PFSK-1 (cell line): ENCODE measurements around the gene EVI2A.

ENCODE experiments used
- FOXP2 ChIP-seq: optimal IDR thresholded peaks from 2 replicates; pipeline ENCODE3; 2011; ENCODE audit warnings: borderline replicate concordance, control low read depth, inconsistent platforms; ENCODE audit not compliant: insufficient read depth; ENCODE audit errors: extremely low read length, extremely low read depth
- POLR2AphosphoS5 ChIP-seq: IDR thresholded peaks from 2 replicates; pipeline ENCODE4 v1.6.1; 2012; ENCODE audit warnings: low read depth, mild to moderate bottlenecking, control low read depth, low read length, moderate library complexity
- REST ChIP-seq, 2 experiments: IDR thresholded peaks; 2 replicates each; pipeline versions ENCODE4 v1.6.1 to v1.8.0; 2011 to 2012; ENCODE audit warnings: low read depth in 2 of 2, low read length in 2 of 2, control low read depth in 1 of 2, inconsistent platforms in 1 of 2, mild to moderate bottlenecking in 1 of 2, moderate library complexity in 1 of 2; ENCODE audit not compliant: insufficient read depth in 1 of 2
- SIN3A ChIP-seq: IDR thresholded peaks from 2 replicates; pipeline ENCODE4 v1.6.1; 2012; ENCODE audit warnings: mild to moderate bottlenecking, low read length, moderate library complexity, borderline replicate concordance; ENCODE audit not compliant: insufficient read depth
- TAF1 ChIP-seq: IDR thresholded peaks from 2 replicates; pipeline ENCODE4 v1.6.1; 2012; ENCODE audit warnings: low read length, control low read depth, borderline replicate concordance; ENCODE audit not compliant: insufficient read depth

Gene EVI2A

GRCh38 chr17:31274252-31274651 is 47.2 kb downstream of the EVI2A start:
- no peak for TF ChIP-seq REST (IDR thresholded peaks at IDR 0.05; ENCODE audit: insufficient read depth in 1 of 2, low read depth in 2 of 2, low read length in 2 of 2)
- TF ChIP-seq SIN3A = no peak
- no peak for TF ChIP-seq FOXP2
- no peak for TF ChIP-seq POLR2AphosphoS5
- no peak for TF ChIP-seq TAF1

DNA sequence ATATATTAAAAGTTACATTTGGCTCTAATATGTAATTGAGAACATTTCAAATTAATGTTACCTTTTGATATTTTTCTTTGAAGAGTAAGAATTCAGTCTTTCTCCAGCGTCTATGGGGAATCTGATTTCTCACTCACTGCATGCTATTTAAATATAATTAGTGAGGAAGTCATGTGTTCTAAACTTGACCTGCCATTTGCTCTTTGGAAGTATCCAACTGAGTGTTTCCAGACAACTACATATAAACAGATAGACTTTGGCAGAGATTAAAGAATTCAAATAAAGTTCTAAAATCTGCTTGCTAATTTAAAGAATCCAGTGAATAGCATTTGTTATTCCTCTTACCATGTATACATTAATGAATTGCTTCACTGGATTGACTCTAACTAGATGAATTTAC is 47.9 kb downstream of the EVI2A start:
- TF ChIP-seq FOXP2 = no peak
- TF ChIP-seq REST (IDR thresholded peaks at IDR 0.05; ENCODE audit: insufficient read depth in 1 of 2, low read depth in 2 of 2, low read length in 2 of 2) = no peak
- no peak for TF ChIP-seq TAF1
- TF ChIP-seq SIN3A = no peak
- no peak for TF ChIP-seq POLR2AphosphoS5

DNA sequence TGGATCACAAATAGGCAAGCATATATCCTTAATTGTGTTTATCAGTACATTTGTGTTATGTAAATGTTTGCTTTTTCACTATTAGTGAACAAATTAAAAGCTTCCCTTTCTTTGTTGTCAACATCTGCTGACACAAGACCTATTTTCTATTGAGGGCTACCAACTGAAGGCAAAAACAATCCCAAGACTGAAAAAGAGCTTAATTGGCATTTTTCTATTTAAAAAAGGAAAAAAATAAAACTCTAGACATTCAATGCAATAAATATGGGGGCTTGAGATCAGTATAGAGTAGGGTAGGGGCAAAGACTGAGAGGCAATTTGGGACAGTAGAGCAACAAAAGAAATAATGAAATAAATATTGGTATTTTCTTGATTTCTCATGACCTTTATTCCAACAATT is 48.6 kb downstream of the EVI2A start:
- TF ChIP-seq TAF1 (no peak), POLR2AphosphoS5 (no peak), SIN3A (no peak), REST (IDR thresholded peaks at IDR 0.05; ENCODE audit: insufficient read depth in 1 of 2, low read depth in 2 of 2, low read length in 2 of 2) (no peak), FOXP2 (no peak)

GRCh38 chr17:31272236-31272635 is 49.2 kb downstream of the EVI2A start:
- TF ChIP-seq TAF1 = no peak
- TF ChIP-seq REST (IDR thresholded peaks at IDR 0.05; ENCODE audit: insufficient read depth in 1 of 2, low read depth in 2 of 2, low read length in 2 of 2) = no peak
- no peak for TF ChIP-seq POLR2AphosphoS5
- TF ChIP-seq SIN3A = no peak
- TF ChIP-seq FOXP2 = no peak

DNA sequence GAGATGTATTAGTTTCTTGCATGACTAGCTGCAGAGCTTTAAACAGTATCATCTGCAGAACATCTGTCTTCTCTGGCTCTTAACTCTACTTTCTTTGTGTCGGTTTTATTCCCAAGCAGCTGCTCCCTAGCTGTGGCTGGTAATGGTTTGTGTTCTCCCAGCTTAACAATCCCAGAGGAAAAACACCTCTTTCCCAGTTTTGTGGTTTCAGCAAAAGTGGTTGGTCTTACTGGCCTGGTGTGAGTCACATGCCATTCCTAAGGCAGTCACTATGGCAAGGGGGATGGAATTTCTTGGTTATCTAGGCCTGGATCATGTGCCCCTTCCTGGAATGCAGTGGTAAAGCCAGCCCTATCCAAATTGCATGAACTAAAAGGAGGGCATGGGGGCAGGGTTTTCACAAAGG is 51.8 kb downstream of the EVI2A start:
- no peak for TF ChIP-seq TAF1
- no peak for TF ChIP-seq REST (IDR thresholded peaks at IDR 0.05; ENCODE audit: insufficient read depth in 1 of 2, low read depth in 2 of 2, low read length in 2 of 2)
- TF ChIP-seq POLR2AphosphoS5 = no peak
- no peak for TF ChIP-seq FOXP2
- no peak for TF ChIP-seq SIN3A
